IPS-NIHi11 (cell line): ENCODE measurements around the gene TCEANC2.
"Not testable (repeated sequence)": the region's sequence is repeated elsewhere in the genome, so short reads cannot be mapped to it uniquely, and the experiment has no call there.

ENCODE experiments used
- DNase-seq: peaks from one replicate; pipeline ENCODE4 v3.0.0; 2012; ENCODE audit warnings: mixed read lengths, low spot score

The TCEANC2 gene

GRCh38 chr1:54088385-54088784 is 35.0 kb downstream of the TCEANC2 start:
- DNase-seq: no peak

- DNase-seq: no peak
Observed at GRCh38 chr1:54091666-54092065, 38.3 kb downstream of the TCEANC2 start.

DNA sequence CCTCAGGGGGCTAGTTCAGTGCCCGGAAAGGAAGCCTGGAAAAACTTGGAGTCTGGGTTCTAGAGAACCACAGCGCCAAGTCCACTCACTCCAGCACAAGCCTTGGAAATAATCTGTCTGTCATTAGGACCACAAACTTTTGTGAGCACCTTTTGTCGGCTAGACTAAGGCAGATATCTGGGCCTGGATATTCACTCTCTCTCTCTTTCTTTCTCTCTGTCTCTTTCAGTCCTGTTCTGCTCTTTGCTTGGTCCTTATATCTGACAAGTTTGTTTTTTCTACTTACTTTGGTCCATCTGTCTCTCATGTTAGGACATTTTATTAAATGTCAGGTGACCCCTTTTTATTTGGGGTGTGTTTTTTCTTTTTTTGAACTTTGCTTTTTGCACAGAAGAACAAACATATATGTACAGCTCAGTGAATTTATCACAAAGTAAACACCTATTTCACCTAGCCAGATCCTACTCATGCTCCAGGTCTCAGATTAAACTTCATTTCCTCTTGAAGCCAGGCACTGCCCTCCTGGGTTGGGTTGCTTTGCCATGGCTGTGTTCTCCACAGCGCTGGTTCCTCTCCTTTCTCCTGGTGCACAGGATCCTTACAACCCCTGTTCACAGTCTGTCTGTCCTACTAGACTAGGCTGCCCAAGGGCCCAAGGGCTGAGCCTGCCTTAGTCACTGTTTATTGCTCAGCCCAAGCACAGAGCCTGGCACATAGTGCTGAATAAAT is 40.8 kb downstream of the TCEANC2 start:
- no peak for DNase-seq

DNA sequence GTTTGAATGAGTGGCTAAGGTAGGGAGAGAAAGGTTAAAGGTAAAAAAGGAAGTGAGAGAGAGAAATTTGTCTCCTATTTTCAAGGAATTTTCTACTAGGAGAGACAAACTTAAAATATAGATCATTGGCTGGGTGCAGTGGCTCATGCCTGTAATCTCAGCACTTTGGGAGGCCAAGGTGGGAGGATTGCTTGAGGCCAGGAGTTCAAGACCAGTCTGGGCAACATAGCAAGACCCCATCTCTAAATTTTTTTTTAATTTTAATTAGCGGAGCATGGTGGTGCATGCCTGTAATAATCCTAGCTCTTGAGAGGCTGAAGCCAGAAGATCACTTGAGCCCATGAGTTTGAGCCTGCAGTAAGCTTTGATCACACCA is 41.3 kb downstream of the TCEANC2 start:
- not testable (repeated sequence) for DNase-seq

GRCh38 chr1:54095546-54096226 is 42.3 kb downstream of the TCEANC2 start:
- DNase-seq: no peak

DNA sequence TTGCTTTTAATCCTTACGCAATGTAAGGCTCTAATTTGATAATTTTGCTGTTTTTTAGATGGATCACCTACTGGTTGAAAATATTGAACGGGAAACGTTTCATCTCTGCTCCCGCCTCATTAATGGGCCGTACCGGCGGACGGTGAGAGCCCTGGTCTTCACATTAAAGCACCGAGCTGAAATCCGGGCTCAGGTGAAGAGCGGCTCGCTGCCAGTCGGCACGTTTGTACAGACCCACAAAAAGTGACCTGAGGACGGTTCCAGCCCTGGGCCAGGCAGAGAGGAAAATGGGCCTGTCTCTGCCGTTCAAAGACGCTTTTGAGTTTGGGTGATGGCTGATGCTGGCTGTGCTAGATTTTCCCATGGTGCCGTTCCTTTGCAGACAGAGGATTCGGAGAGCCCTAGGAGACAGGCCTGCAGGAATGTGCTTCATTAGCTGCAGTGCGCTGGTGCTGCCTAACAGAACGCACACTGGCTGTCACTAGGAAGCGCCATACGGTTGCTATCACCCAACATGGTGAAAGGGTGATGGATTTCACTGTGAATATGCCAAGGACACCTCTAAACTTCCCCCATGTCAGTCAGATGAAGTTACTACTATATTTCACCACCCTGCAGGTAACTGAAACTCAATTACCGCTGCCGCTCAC is 42.9 kb downstream of the TCEANC2 start:
- DNase-seq: no peak

- DNase-seq: no peak
Observed at GRCh38 chr1:54096877-54097240, 43.5 kb downstream of the TCEANC2 start.

GRCh38 chr1:54099061-54099610 is 45.7 kb downstream of the TCEANC2 start:
- DNase-seq: no peak

DNA sequence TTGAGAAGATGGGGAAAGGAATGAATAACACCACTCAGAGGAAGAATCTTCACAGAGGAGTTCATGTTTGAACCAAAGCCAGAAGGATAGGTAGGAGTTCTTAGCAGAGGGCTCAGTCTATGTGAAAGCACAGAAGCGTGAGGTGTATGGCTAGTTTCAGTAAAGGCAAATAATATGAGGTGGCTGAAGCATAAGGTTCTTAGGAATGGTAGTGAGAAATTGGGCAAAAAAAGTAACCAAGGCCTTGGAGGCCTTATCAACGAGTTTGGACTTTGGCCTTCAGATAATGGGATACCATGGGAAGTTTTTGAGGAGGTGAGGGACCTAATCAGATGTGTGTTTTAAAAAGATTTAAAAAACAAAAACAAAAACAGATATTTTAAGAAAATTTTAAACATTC is 47.1 kb downstream of the TCEANC2 start:
- no peak for DNase-seq

DNA sequence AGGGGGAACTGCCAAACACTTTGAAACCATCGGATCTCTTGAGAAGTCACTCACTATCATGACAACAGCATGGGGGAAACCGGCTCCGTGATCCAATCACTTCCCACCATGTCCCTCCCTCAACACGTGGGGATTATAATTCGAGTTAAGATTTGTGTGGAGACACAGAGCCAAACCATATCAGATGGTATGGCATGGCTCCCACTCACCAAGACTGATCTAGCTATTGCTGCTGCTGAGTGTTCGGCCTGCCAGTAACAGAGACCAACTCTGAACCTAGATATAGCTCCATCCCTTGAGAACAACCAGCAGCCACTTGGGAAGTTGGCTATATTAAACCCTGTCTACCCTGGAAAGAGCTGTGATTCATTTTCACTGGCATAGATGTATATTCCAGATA is 50.0 kb downstream of the TCEANC2 start:
- DNase-seq: no peak

- not testable (repeated sequence) for DNase-seq
Observed at GRCh38 chr1:54104613-54105012, 51.2 kb downstream of the TCEANC2 start.

DNA sequence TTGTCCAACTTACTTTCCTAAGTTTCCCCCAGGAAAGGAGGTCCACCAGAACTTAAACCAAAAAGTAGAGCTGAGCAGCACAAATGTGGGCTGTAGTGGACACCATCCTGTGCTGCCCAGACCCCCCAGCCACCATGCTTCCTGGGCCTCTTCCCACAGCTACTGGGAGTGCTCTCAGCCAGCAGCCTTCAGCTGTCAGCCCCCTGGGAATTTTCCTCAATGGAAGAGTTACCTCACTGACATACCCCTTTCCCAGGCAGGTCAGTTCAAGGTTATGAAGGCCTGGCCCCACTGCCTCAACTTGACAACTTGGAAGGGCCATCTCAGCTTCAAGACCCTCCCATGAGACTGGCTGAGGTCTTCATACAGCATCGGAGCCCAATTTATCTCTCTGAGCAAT is 51.7 kb downstream of the TCEANC2 start:
- DNase-seq: no peak

- DNase-seq: no peak
Observed at GRCh38 chr1:54105736-54106269, 52.4 kb downstream of the TCEANC2 start.

GRCh38 chr1:54107131-54107530 is 53.7 kb downstream of the TCEANC2 start:
- no peak for DNase-seq

GRCh38 chr1:54108156-54108555 is 54.7 kb downstream of the TCEANC2 start:
- no peak for DNase-seq

DNA sequence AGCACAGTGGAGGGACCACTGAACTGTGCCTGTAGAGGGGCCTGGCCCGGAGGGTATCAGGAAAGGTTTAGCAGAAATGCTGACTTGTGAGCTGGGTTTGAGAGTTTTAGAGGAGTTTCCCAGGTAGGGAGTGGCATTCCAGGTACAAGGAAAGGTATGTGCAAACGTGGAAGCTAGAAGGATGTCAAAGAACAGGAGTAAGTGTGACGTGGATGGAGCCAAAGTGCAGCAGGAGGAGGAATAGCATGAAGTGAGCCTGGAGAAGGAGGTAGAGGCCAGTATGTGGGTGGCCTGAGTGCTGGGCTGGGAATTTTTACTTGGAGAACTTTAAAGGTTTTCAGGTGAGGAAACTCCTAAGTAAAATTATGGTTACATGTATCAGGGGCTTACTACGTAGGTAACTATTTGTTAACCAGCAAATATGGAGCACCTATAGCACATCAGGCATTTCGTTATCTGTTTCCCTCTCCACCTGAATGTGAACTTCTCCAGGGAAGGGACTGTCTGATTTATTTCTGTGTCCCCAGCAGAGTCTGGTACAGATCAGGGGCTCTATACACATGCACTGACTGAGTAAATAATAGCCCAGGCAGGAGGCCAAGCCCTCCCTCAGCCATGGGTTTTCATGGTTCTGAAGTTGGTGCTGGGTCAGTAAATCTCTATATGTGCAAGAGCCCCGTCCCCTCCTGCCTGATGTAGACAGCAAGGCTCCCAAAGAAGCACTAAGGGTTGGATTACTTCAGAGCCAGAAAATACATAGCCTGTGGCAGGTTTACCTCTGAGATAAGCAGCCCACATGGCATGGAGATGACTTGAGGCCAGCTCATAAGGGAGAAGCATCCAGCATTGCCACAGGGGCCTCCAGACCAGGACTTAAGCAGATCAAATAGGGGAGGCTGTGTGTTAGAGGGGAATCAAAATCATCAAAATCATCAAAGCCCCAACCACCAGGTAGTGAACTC is 56.0 kb downstream of the TCEANC2 start:
- DNase-seq: no peak

GRCh38 chr1:54110996-54111395 is 57.6 kb downstream of the TCEANC2 start:
- no peak for DNase-seq

- DNase-seq: no peak
Observed at GRCh38 chr1:54111624-54112023, 58.2 kb downstream of the TCEANC2 start.

DNA sequence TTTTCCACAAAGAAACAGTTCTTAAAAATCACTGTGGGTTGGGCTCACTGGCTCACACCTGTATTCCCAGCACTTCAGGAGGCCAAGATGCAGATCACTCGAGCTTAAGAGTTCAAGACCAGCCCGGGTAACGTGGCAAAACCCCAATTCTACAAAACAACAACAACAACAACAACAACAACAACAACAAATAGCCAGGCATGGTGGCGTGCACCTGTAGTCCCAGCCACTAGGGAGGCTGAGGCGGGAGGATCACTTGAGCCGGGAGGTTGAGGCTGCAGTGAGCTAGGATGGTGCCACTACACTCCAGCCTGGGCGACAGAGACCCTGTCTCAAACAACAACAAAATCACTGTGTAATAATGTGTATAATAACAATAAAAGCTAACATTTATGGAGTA is 58.6 kb downstream of the TCEANC2 start:
- no peak for DNase-seq

DNA sequence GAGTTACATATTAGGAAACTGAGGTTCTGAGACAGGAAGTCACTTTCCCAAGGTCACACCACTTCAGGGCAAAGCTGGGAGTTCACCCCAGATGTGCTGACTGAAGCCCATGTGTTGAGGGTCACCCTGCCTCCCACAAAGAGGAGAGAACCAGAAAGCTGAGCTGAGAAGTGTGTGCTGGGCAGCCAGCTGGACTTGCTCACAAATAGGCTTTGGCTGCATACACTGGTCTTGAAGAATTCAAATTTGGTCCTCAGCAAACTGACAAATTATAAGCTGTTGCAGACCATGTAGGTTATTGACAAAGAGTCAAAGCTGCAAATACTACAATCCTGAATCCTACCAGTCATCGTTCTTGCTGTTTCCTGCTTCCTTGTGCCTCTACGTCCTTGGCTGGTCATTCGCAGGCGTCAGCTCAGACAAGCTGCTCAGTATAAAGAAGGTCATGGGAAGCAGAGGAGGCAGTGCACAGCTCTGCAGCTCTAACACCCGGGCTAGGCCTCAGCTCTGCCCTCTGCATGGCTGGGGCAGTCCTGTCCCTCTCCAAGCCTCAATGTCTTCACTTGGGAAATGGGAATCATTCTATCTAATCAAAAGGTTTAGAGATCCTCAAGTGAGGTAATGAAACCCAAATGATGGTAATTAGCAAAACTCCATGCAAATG is 59.4 kb downstream of the TCEANC2 start:
- no peak for DNase-seq

- DNase-seq: no peak
Observed at GRCh38 chr1:54114001-54114400, 60.6 kb downstream of the TCEANC2 start.
